ENCODE results near the gene PPARG.
"Not testable (repeated sequence)": the region's sequence is repeated elsewhere in the genome, so short reads cannot be mapped to it uniquely, and the experiment has no call there.

The PPARG gene

GRCh38 chr3:12467746-12468145 is 178.9 kb downstream of the PPARG start:
- H3K9ac ChIP-seq (ENCODE audit: insufficient read length, low read depth): no peak overlapping the region
- H3K9me3 ChIP-seq (ENCODE audit: insufficient read depth, low read length): no peaks in the 10 kb centered on the region
- DNase-seq (ENCODE audit: low read depth, low spot score): no peak
- H3K36me3 ChIP-seq (ENCODE audit: insufficient read depth, insufficient read length, low read length): no peaks in the 10 kb centered on the region
- TF ChIP-seq YY1 (IDR thresholded peaks at IDR 0.05; ENCODE audit: insufficient read depth, insufficient read length) (no peak), SUZ12 (IDR thresholded peaks at IDR 0.05; ENCODE audit: extremely low read depth, insufficient read depth, insufficient read length) (no peak), ZNF274 (IDR thresholded peaks at IDR 0.05; ENCODE audit: low read depth, low read length) (no peak)
- peaks cover 2% of the 10 kb centered on the region for H3K27me3 ChIP-seq (ENCODE audit: insufficient read depth, insufficient read length)
- no peak overlapping the region for H3K4me3 ChIP-seq (ENCODE audit: insufficient read length, low read depth)
- peaks cover 6% of the 10 kb centered on the region for H3K4me1 ChIP-seq (ENCODE audit: insufficient read depth, insufficient read length)

- DNase-seq (ENCODE audit: low read depth, low spot score): no peak
- Histone ChIP-seq H3K36me3 (ENCODE audit: insufficient read depth, insufficient read length, low read length) (no peaks in the 10 kb centered on the region), H3K27me3 (ENCODE audit: insufficient read depth, insufficient read length) (peaks cover 2% of the 10 kb centered on the region), H3K4me1 (ENCODE audit: insufficient read depth, insufficient read length) (peaks cover 6% of the 10 kb centered on the region), H3K9ac (ENCODE audit: insufficient read length, low read depth) (no peak overlapping the region), H3K9me3 (ENCODE audit: insufficient read depth, low read length) (no peaks in the 10 kb centered on the region), H3K4me3 (ENCODE audit: insufficient read length, low read depth) (no peak overlapping the region)
- no peak for TF ChIP-seq ZNF274 (IDR thresholded peaks at IDR 0.05; ENCODE audit: low read depth, low read length)
- no peak for TF ChIP-seq SUZ12 (IDR thresholded peaks at IDR 0.05; ENCODE audit: extremely low read depth, insufficient read depth, insufficient read length)
- TF ChIP-seq YY1 (IDR thresholded peaks at IDR 0.05; ENCODE audit: insufficient read depth, insufficient read length): no peak
These were observed 179.4 kb downstream of the PPARG start for GRCh38 chr3:12468276-12468675.

GRCh38 chr3:12468757-12469156 is 179.9 kb downstream of the PPARG start:
- Histone ChIP-seq H3K9ac (ENCODE audit: insufficient read length, low read depth) (no peak overlapping the region), H3K4me3 (ENCODE audit: insufficient read length, low read depth) (no peak overlapping the region), H3K36me3 (ENCODE audit: insufficient read depth, insufficient read length, low read length) (no peaks in the 10 kb centered on the region), H3K9me3 (ENCODE audit: insufficient read depth, low read length) (no peaks in the 10 kb centered on the region), H3K4me1 (ENCODE audit: insufficient read depth, insufficient read length) (peaks cover 6% of the 10 kb centered on the region), H3K27me3 (ENCODE audit: insufficient read depth, insufficient read length) (peaks cover 2% of the 10 kb centered on the region)
- TF ChIP-seq YY1 (IDR thresholded peaks at IDR 0.05; ENCODE audit: insufficient read depth, insufficient read length) (no peak), SUZ12 (IDR thresholded peaks at IDR 0.05; ENCODE audit: extremely low read depth, insufficient read depth, insufficient read length) (no peak), ZNF274 (IDR thresholded peaks at IDR 0.05; ENCODE audit: low read depth, low read length) (no peak)
- no peak for DNase-seq (ENCODE audit: low read depth, low spot score)

GRCh38 chr3:12469222-12469621 is 180.4 kb downstream of the PPARG start:
- DNase-seq (ENCODE audit: low read depth, low spot score); H3K27me3 ChIP-seq (ENCODE audit: insufficient read depth, insufficient read length); H3K4me3 ChIP-seq (ENCODE audit: insufficient read length, low read depth); H3K4me1 ChIP-seq (ENCODE audit: insufficient read depth, insufficient read length); H3K36me3 ChIP-seq (ENCODE audit: insufficient read depth, insufficient read length, low read length); H3K9me3 ChIP-seq (ENCODE audit: insufficient read depth, low read length); H3K9ac ChIP-seq (ENCODE audit: insufficient read length, low read depth): not testable (repeated sequence)

GRCh38 chr3:12470111-12470510 is 181.2 kb downstream of the PPARG start:
- Histone ChIP-seq H3K4me1 (ENCODE audit: insufficient read depth, insufficient read length) (peaks cover 9% of the 10 kb centered on the region), H3K27me3 (ENCODE audit: insufficient read depth, insufficient read length) (peaks cover 2% of the 10 kb centered on the region), H3K4me3 (ENCODE audit: insufficient read length, low read depth) (no peak overlapping the region), H3K9ac (ENCODE audit: insufficient read length, low read depth) (no peak overlapping the region), H3K36me3 (ENCODE audit: insufficient read depth, insufficient read length, low read length) (no peaks in the 10 kb centered on the region), H3K9me3 (ENCODE audit: insufficient read depth, low read length) (no peaks in the 10 kb centered on the region)
- no peak for DNase-seq (ENCODE audit: low read depth, low spot score)
- no peak for TF ChIP-seq SUZ12 (IDR thresholded peaks at IDR 0.05; ENCODE audit: extremely low read depth, insufficient read depth, insufficient read length)
- TF ChIP-seq ZNF274 (IDR thresholded peaks at IDR 0.05; ENCODE audit: low read depth, low read length): no peak
- TF ChIP-seq YY1 (IDR thresholded peaks at IDR 0.05; ENCODE audit: insufficient read depth, insufficient read length): no peak

GRCh38 chr3:12470680-12471079 is 181.8 kb downstream of the PPARG start:
- H3K9me3 ChIP-seq (ENCODE audit: insufficient read depth, low read length): no peaks in the 10 kb centered on the region
- DNase-seq (ENCODE audit: low read depth, low spot score): no peak
- peaks cover 9% of the 10 kb centered on the region for H3K4me1 ChIP-seq (ENCODE audit: insufficient read depth, insufficient read length)
- no peak overlapping the region for H3K9ac ChIP-seq (ENCODE audit: insufficient read length, low read depth)
- H3K4me3 ChIP-seq (ENCODE audit: insufficient read length, low read depth): no peak overlapping the region
- no peak for TF ChIP-seq SUZ12 (IDR thresholded peaks at IDR 0.05; ENCODE audit: extremely low read depth, insufficient read depth, insufficient read length)
- no peak for TF ChIP-seq YY1 (IDR thresholded peaks at IDR 0.05; ENCODE audit: insufficient read depth, insufficient read length)
- TF ChIP-seq ZNF274 (IDR thresholded peaks at IDR 0.05; ENCODE audit: low read depth, low read length): no peak
- H3K36me3 ChIP-seq (ENCODE audit: insufficient read depth, insufficient read length, low read length): no peaks in the 10 kb centered on the region
- peaks cover 2% of the 10 kb centered on the region for H3K27me3 ChIP-seq (ENCODE audit: insufficient read depth, insufficient read length)

GRCh38 chr3:12471241-12471640 is 182.4 kb downstream of the PPARG start:
- TF ChIP-seq ZNF274 (IDR thresholded peaks at IDR 0.05; ENCODE audit: low read depth, low read length): no peak
- Histone ChIP-seq H3K4me3 (ENCODE audit: insufficient read length, low read depth) (no peak overlapping the region), H3K4me1 (ENCODE audit: insufficient read depth, insufficient read length) (peaks cover 9% of the 10 kb centered on the region), H3K36me3 (ENCODE audit: insufficient read depth, insufficient read length, low read length) (no peaks in the 10 kb centered on the region), H3K9ac (ENCODE audit: insufficient read length, low read depth) (no peak overlapping the region), H3K9me3 (ENCODE audit: insufficient read depth, low read length) (no peaks in the 10 kb centered on the region), H3K27me3 (ENCODE audit: insufficient read depth, insufficient read length) (peaks cover 2% of the 10 kb centered on the region)
- no peak for DNase-seq (ENCODE audit: low read depth, low spot score)

- H3K9me3 ChIP-seq (ENCODE audit: insufficient read depth, low read length): no peaks in the 10 kb centered on the region
- DNase-seq (ENCODE audit: low read depth, low spot score): no peak
- no peak overlapping the region for H3K9ac ChIP-seq (ENCODE audit: insufficient read length, low read depth)
- H3K4me1 ChIP-seq (ENCODE audit: insufficient read depth, insufficient read length): peaks cover 9% of the 10 kb centered on the region
- H3K36me3 ChIP-seq (ENCODE audit: insufficient read depth, insufficient read length, low read length): no peaks in the 10 kb centered on the region
- peaks cover 2% of the 10 kb centered on the region for H3K27me3 ChIP-seq (ENCODE audit: insufficient read depth, insufficient read length)
- H3K4me3 ChIP-seq (ENCODE audit: insufficient read length, low read depth): no peak overlapping the region
- TF ChIP-seq YY1 (IDR thresholded peaks at IDR 0.05; ENCODE audit: insufficient read depth, insufficient read length) (no peak), ZNF274 (IDR thresholded peaks at IDR 0.05; ENCODE audit: low read depth, low read length) (no peak), SUZ12 (IDR thresholded peaks at IDR 0.05; ENCODE audit: extremely low read depth, insufficient read depth, insufficient read length) (no peak)
These were observed 183.2 kb downstream of the PPARG start for GRCh38 chr3:12472000-12472610.
